ENCODE data around the gene SLFN14. TPM values are rescaled to one million over a fixed set of nuclear protein-coding genes. Genes with fewer than 3 reads are reported as not detected.

The SLFN14 gene
- not detected for total RNA-seq

DNA sequence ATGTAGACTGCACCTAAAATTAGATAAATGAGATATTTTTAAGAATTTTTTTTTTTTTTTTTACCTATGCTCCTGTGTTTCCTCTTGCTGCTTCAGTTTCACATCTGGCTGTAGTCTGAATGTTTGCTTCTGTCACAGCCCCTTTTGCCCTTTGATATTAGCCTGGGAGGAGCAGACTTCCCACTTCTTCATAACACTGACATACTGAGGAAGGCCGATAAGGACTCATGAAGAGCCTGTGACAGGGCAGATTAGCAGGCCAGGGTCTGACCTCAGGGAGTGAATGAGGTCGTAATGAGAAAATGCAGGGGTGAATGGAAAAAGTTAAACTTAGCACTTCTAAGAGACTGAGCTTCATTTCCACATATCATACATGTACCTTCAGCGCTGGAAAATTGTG lies at the start of gene SLFN14:
TSS of gene SLFN14 (minus strand) at position 117 of the 400 bp plus-strand sequence. CDS start 2,757 bp downstream, outside the sequence.

DNA sequence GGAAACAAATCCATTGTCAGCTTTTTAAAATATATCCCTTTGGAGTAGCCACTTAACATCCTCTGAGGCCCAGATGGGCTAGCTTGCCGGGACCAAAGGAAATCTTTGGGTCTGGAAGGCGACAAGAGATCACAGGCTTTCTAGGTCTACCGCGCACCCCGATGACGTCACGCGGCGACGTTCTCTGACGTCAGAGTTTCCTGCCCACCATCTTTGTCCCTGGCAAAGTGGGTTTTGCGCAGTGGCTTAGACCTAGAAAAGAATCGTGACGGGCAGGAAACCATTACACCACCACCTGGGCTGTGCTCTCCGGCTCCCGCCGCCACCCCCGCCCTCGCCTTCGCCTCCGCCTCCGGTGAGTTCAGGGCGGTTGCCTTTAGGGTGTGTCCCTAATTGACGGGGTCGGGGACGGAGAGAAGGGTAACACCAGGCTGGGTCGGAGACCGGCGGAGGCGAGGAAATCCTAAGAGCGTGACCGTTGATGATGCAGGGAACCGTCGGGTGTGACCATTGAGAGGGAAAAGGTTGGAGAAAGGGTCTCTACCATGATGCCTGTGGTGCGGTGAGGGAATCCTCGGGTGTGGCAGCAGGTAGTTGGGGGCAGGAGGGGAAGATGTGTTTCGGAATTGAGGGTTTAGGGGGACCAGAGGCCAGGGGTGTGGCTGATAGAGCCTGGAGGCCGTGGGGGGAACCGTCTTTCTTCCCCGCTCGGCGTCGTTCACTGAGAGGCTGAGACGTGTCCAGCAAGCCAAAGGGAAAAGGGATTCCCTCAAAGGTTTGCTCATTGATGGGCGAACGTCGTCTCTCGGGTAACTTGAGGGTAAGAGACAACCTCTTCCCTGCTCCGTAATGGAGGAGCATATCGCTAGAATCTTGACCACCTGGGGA lies 26.7 kb upstream of the SLFN14 start, which contains the start of gene AP2B1:
TSS of gene AP2B1 (plus strand) at position 249 of the 888 bp plus-strand sequence. CDS start 6,709 bp downstream, outside the sequence.

DNA sequence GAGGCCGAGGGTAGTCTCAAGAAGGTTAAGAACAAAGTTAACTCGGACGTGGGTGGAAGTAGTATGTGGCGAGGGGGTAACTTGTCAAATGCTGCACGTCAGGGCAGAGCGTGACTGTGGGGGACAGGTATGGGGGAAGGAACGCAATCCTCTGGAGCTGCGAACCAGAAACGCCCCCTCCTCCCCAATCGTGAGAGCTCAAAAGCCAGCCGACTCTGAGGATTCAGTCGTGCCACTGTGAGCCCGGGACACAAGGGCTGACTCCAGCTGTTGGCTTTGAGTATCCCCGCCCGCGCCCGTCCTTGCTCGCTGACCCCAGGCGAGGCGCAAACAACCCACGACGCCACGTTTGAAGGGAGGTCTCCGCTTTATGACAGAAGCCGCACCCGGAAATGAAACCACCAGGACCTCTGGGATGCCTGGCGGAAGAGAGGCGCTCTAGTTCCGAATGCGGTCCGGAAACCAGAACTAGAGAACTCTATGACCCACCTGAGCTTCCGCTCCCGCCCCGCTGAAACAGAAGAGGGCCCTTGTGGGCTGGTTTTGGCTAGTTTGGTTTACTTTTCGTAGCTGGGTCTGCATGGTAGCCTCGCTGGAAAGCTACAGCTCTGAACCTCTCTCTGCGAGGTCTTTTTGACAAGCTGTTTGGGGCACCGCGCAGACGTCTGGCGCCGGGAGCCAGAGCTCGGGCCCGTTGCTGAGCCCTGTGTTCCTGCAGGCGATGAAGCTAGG lies 17.7 kb upstream of the SLFN14 start, which contains the start of gene PEX12:
TSS of gene PEX12 (minus strand) at position 375 of the 732 bp plus-strand sequence. CDS start 550 bp downstream, outside the sequence.

DNA sequence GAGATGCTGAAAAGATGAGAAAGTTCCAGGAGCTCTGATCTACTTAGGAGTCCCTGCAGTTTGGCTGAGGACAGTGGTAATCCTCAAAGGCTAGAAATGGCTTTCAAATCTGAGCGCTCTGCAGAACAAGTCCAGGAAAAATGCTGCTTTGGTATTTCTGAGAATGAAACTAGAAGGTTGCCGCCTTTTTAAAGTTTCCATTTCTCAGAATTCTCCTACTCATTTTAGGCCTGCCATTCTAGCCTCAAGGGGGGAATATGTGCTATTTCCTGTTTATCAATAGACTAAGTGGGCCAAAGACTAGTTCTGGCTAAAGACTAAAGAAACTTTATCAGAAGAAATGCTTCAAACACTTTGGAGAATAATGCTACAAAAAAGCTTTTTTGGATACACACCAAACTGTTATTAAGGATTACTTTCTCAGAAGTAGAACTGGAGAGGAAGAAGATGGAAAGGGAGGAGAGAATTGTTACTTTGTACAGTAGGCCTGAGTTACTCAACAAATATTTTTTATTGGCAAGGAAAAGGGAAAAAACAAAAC lies 22.9 kb downstream of the SLFN14 start, which contains the start of gene SLFN12L:
TSS of gene SLFN12L (minus strand) at position 78 of the 541 bp plus-strand sequence. CDS start 15,314 bp downstream, outside the sequence.

Other genes with a start within 250 kb of the SLFN14 start
- gene SLFN11, start 187.2 kb downstream of the SLFN14 start, total RNA-seq = 10 to 100 TPM; 45.3 to 52.3 TPM
- 10 to 100 TPM; 12.9 to 13.6 TPM for gene SLFN12, start 128.3 kb downstream of the SLFN14 start, total RNA-seq
- 10 to 100 TPM; 66.9 to 69.4 TPM for gene SLFN13, start 112.1 kb downstream of the SLFN14 start, total RNA-seq
- 10 to 100 TPM; 95.3 to 99.0 TPM for gene SLFN12L, start 23.1 kb downstream of the SLFN14 start, total RNA-seq
- 1 to 10 TPM; 3.2 to 3.4 TPM for gene PEX12, start 17.8 kb upstream of the SLFN14 start, total RNA-seq
- gene AP2B1, start 26.5 kb upstream of the SLFN14 start, total RNA-seq = 100 to 1,000 TPM; 133 to 135 TPM
- gene RASL10B, start 170.8 kb upstream of the SLFN14 start, total RNA-seq = under 1 TPM in 1 of 2 experiments, not detected in 1; 0.39 TPM
- gene GAS2L2, start 192.4 kb upstream of the SLFN14 start, total RNA-seq = not detected
- not detected for gene C17orf50, start 200.1 kb upstream of the SLFN14 start, total RNA-seq
- under 1 TPM in 1 of 2 experiments, not detected in 1; 0.43 TPM for gene MMP28, start 234.8 kb upstream of the SLFN14 start, total RNA-seq
- 100 to 1,000 TPM; 239 to 249 TPM for gene TAF15, start 248.7 kb upstream of the SLFN14 start, total RNA-seq

Measured in activated naive CD4-positive, alpha-beta T cell treated with anti-CD3 and anti-CD28 coated beads, Interleukin-2, amount 10 ng/mL, durations not matched to agents 5 hours and 36 hours (primary cell).